ENCODE results near the gene GDF9.

GRCh38 chr5:132901036-132901435 lies 34.8 kb upstream of the GDF9 start:
- TF ChIP-seq CTCF (IDR thresholded peaks at IDR 0.05) (no peak), POLR2AphosphoS5 (IDR thresholded peaks at IDR 0.05) (no peak), POLR2A (IDR thresholded peaks at IDR 0.05) (no peak), EP300 (IDR thresholded peaks at IDR 0.05) (no peak)
